Measurements from ENCODE around the gene PPDPF. TPM values are rescaled to one million over a fixed set of nuclear protein-coding genes. Genes with fewer than 3 reads are reported as not detected.

The PPDPF gene
- total and polyA plus RNA-seq, 2 of the 8 experiments (the other 6 are each of a cell fraction or from before 2014, with no cell fraction given): 30.5 to 138 TPM

- TF ChIP-seq POLR2AphosphoS5 (IDR thresholded peaks at IDR 0.05; ENCODE audit: low read depth, low read length) (peak; percentile 60; the same call in 1 of the 2 replicates), EGR1 (IDR thresholded peaks at IDR 0.05; ENCODE audit: borderline replicate concordance, low read depth, low read length) (no peak), NANOG (IDR thresholded peaks at IDR 0.05; ENCODE audit: insufficient read depth, low read depth, low read length, poor library complexity, severe bottlenecking) (no peak), FOSL1 (IDR thresholded peaks at IDR 0.05; ENCODE audit: insufficient read depth, low read depth, low read length) (no peak), PHF8 (conservative IDR thresholded peaks at IDR 0.05; ENCODE audit: low read depth, low read length) (no peak), RBBP5 (IDR thresholded peaks at IDR 0.05; ENCODE audit: borderline replicate concordance, low read depth, low read length) (no peak)
These were observed 1.7 kb downstream of the PPDPF start (continued) for GRCh38 chr20:63522091-63522868.

Measured in H1 (cell line).